Vagina (tissue), 2 donors: Measurements from ENCODE around the gene CFHR1.
"Not testable (repeated sequence)": the region's sequence is repeated elsewhere in the genome, so short reads cannot be mapped to it uniquely, and the experiment has no call there.

ENCODE experiments used
- POLR2AphosphoS5 ChIP-seq, 2 donors: sonication (generic); formaldehyde crosslinking; IDR thresholded peaks; one replicate each; pipeline ENCODE4 v1.9.0; 2017; ENCODE audit warnings: antibody characterized with exemption in 2 of 2, mild to moderate bottlenecking in 2 of 2, low read depth in 1 of 2; ENCODE audit not compliant: insufficient read depth in 1 of 2
- TF ChIP-seq, protein P1 (sequence below), 3 experiments: fragments of 450-650 bp in 2 of 3; fragments of 200-600 bp in 1 of 3; sonication (generic) in 1 of 3; IDR thresholded peaks; one replicate each; pipeline ENCODE4 v1.5.1; 2017 to 2019; ENCODE audit warnings: antibody characterized with exemption in 3 of 3, mild to moderate bottlenecking in 2 of 3, moderate library complexity in 2 of 3

DNA sequence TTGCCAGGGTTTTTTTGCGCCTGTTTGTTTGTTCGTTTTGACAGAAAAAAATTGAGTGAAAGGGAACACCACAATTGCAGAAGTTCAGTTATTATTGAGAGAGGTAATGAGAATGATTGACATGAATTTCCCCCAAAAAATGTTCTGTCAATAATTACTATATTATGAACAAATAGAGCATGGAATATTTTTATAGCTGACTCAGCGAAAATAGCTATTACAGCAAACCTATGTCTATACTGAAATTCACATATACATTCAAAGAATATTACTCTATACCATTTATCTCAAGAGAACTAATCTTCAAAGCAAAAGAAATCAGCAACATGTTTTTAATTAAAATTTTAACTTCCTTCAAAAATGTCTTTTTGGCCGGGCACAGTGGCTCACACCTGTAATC is 49.7 kb upstream of the CFHR1 start:
- TF ChIP-seq, protein P1, sequence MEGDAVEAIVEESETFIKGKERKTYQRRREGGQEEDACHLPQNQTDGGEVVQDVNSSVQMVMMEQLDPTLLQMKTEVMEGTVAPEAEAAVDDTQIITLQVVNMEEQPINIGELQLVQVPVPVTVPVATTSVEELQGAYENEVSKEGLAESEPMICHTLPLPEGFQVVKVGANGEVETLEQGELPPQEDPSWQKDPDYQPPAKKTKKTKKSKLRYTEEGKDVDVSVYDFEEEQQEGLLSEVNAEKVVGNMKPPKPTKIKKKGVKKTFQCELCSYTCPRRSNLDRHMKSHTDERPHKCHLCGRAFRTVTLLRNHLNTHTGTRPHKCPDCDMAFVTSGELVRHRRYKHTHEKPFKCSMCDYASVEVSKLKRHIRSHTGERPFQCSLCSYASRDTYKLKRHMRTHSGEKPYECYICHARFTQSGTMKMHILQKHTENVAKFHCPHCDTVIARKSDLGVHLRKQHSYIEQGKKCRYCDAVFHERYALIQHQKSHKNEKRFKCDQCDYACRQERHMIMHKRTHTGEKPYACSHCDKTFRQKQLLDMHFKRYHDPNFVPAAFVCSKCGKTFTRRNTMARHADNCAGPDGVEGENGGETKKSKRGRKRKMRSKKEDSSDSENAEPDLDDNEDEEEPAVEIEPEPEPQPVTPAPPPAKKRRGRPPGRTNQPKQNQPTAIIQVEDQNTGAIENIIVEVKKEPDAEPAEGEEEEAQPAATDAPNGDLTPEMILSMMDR (IDR thresholded peaks at IDR 0.05): not testable (repeated sequence)
- not testable (repeated sequence) for TF ChIP-seq POLR2AphosphoS5 (IDR thresholded peaks at IDR 0.05; ENCODE audit: insufficient read depth in 1 of 2, low read depth in 1 of 2)
